Neural progenitor cell (in vitro differentiated cells): ENCODE measurements around the gene RTP5. TPM values are rescaled to one million over a fixed set of nuclear protein-coding genes. Genes with fewer than 3 reads are reported as not detected.

Experiments
- DNase-seq: peaks from one replicate; pipeline ENCODE4 v3.0.0-alpha.2; 2016; ENCODE audit warnings: low spot score
- H2AFZ ChIP-seq: fragments of 200-600 bp; sonication (generic); replicated peaks from 2 replicates; pipeline ENCODE4 v1.6.1; 2016; ENCODE audit warnings: antibody characterized with exemption
- H3F3A ChIP-seq: fragments of 200-600 bp; sonication (generic); 2 replicates; pipeline ENCODE4 v1.6.1; 2016; ENCODE audit warnings: antibody characterized with exemption, low read depth
- H3K27ac ChIP-seq: fragments of 200-600 bp; sonication (generic); 2 replicates; pipeline ENCODE4 v1.5.1; 2016; ENCODE audit warnings: mild to moderate bottlenecking
- H3K27me3 ChIP-seq: fragments of 200-600 bp; sonication (generic); 2 replicates; pipeline ENCODE4 v1.6.1; 2016; ENCODE audit warnings: mild to moderate bottlenecking, moderate library complexity
- H3K36me3 ChIP-seq: fragments of 200-600 bp; sonication (generic); 2 replicates; pipeline ENCODE4 v1.5.1; 2016
- H3K4me1 ChIP-seq: fragments of 200-600 bp; sonication (generic); 2 replicates; pipeline ENCODE4 v1.6.1; 2016; ENCODE audit warnings: mixed run types
- H3K4me2 ChIP-seq: fragments of 200-600 bp; sonication (generic); 2 replicates; pipeline ENCODE4 v1.6.1; 2016
- H3K4me3 ChIP-seq: fragments of 200-600 bp; sonication (generic); 2 replicates; pipeline ENCODE4 v1.5.1; 2016
- H3K79me2 ChIP-seq: fragments of 200-600 bp; sonication (generic); 2 replicates; pipeline ENCODE4 v1.6.1; 2016; ENCODE audit warnings: low read depth
- H3K9ac ChIP-seq: fragments of 200-600 bp; sonication (generic); 2 replicates; pipeline ENCODE4 v1.6.1; 2016
- H3K9me3 ChIP-seq: fragments of 200-600 bp; sonication (generic); 2 replicates; pipeline ENCODE4 v1.5.1; 2016; ENCODE audit warnings: low read depth
- H4K20me1 ChIP-seq: fragments of 200-600 bp; sonication (generic); 2 replicates; pipeline ENCODE4 v1.6.1; 2016; ENCODE audit warnings: low read depth
- H3K27ac Mint-ChIP-seq: 3 replicates; pipeline ENCODE4 v1.8.0; 2021; ENCODE audit warnings: mixed read lengths
- H3K27me3 Mint-ChIP-seq: 2 replicates; pipeline ENCODE4 v1.8.0; 2022; ENCODE audit warnings: low read depth, mild to moderate bottlenecking, inconsistent platforms, moderate library complexity, mixed read lengths; ENCODE audit not compliant: insufficient read depth
- H3K36me3 Mint-ChIP-seq: 3 replicates; pipeline ENCODE4 v1.8.0; 2021; ENCODE audit warnings: mixed read lengths
- H3K4me1 Mint-ChIP-seq: 3 replicates; pipeline ENCODE4 v1.8.0; 2021; ENCODE audit warnings: mixed read lengths
- H3K4me3 Mint-ChIP-seq: 3 replicates; pipeline ENCODE4 v1.8.0; 2021; ENCODE audit warnings: mild to moderate bottlenecking, moderate library complexity, mixed read lengths
- H3K9me3 Mint-ChIP-seq: 3 replicates; pipeline ENCODE4 v1.8.0; 2020; ENCODE audit warnings: mixed read lengths
- CTCF ChIP-seq: fragments of 200-600 bp; sonication (generic); IDR thresholded peaks from 2 replicates; pipeline ENCODE4 v1.5.1; 2017; ENCODE audit warnings: antibody characterized with exemption, mild to moderate bottlenecking
- EZH2 ChIP-seq: fragments of 200-600 bp; sonication (generic); IDR thresholded peaks from 2 replicates; pipeline ENCODE4 v1.6.1; 2017; ENCODE audit warnings: antibody characterized with exemption, mild to moderate bottlenecking, moderate library complexity
- EZH2phosphoT487 ChIP-seq: fragments of 200-600 bp; sonication (generic); IDR thresholded peaks from 2 replicates; pipeline ENCODE4 v1.6.1; 2017; ENCODE audit warnings: antibody characterized with exemption
- total RNA-seq: library from RNA; depleted of rRNA; stranded (reverse); fragments of >200 nt; gene quantifications from 2 replicates; pipeline ENCODE4 v1.2.3, GENCODE V29; 2015; ENCODE audit warnings: low replicate concordance

The RTP5 gene
- total RNA-seq, 1 donor from 2014 or later: not detected

- no peaks in the 10 kb centered on the region for H3F3A ChIP-seq
- no peaks in the 10 kb centered on the region for H3K79me2 ChIP-seq
- Mint-ChIP-seq H3K27me3 (peaks cover 6% of the 10 kb centered on the region), H3K4me1 (peaks cover 4% of the 10 kb centered on the region), H3K27ac (no peak overlapping the region), H3K4me3 (no peak overlapping the region), H3K36me3 (peaks cover 2% of the 10 kb centered on the region), H3K9me3 (peaks cover 2% of the 10 kb centered on the region)
- H3K4me1 ChIP-seq: no peaks in the 10 kb centered on the region
- H3K9me3 ChIP-seq: no peaks in the 10 kb centered on the region
- no peaks in the 10 kb centered on the region for H3K36me3 ChIP-seq
- H3K4me2 ChIP-seq: no peak overlapping the region
- no peak overlapping the region for H3K4me3 ChIP-seq
- H2AFZ ChIP-seq: no peak overlapping the region
- DNase-seq: no peak
- H3K27me3 ChIP-seq: no peaks in the 10 kb centered on the region
- no peak overlapping the region for H3K9ac ChIP-seq
- TF ChIP-seq EZH2: no peak
- no peak for TF ChIP-seq EZH2phosphoT487
- TF ChIP-seq CTCF: no peak
- no peak overlapping the region for H3K27ac ChIP-seq
- H4K20me1 ChIP-seq: no peaks in the 10 kb centered on the region
Measured at GRCh38 chr2:241836292-241836691, 33.2 kb upstream of the RTP5 start.

GRCh38 chr2:241837197-241837965 is 32.1 kb upstream of the RTP5 start:
- Histone ChIP-seq H3K9me3 (no peaks in the 10 kb centered on the region), H3K4me3 (no peak overlapping the region), H2AFZ (no peak overlapping the region), H3K27ac (no peak overlapping the region), H3K4me1 (no peaks in the 10 kb centered on the region), H3K4me2 (no peak overlapping the region), H3K27me3 (no peaks in the 10 kb centered on the region), H3K9ac (no peak overlapping the region), H3F3A (no peaks in the 10 kb centered on the region), H3K36me3 (no peaks in the 10 kb centered on the region), H3K79me2 (no peaks in the 10 kb centered on the region), H4K20me1 (no peaks in the 10 kb centered on the region)
- Mint-ChIP-seq H3K27me3 (peaks cover 12% of the 10 kb centered on the region), H3K9me3 (peaks cover 2% of the 10 kb centered on the region), H3K36me3 (peaks cover 2% of the 10 kb centered on the region), H3K4me3 (no peak overlapping the region), H3K27ac (no peak overlapping the region), H3K4me1 (peaks cover 4% of the 10 kb centered on the region)
- no peak for DNase-seq
- TF ChIP-seq EZH2: no peak
- no peak for TF ChIP-seq CTCF
- no peak for TF ChIP-seq EZH2phosphoT487

GRCh38 chr2:241841181-241842066 is 28.1 kb upstream of the RTP5 start:
- Histone ChIP-seq H3K36me3 (no peaks in the 10 kb centered on the region), H4K20me1 (no peaks in the 10 kb centered on the region), H3K27me3 (peaks cover 35% of the 10 kb centered on the region), H2AFZ (no peak overlapping the region), H3K4me2 (no peak overlapping the region), H3K4me3 (no peak overlapping the region), H3K79me2 (no peaks in the 10 kb centered on the region), H3K9me3 (no peaks in the 10 kb centered on the region), H3K9ac (no peak overlapping the region), H3K27ac (no peak overlapping the region), H3F3A (peaks cover 7% of the 10 kb centered on the region), H3K4me1 (no peaks in the 10 kb centered on the region)
- no peak for DNase-seq
- Mint-ChIP-seq H3K4me3 (no peak overlapping the region), H3K27ac (no peak overlapping the region), H3K4me1 (peaks cover 19% of the 10 kb centered on the region), H3K36me3 (no peaks in the 10 kb centered on the region), H3K27me3 (peaks cover 24% of the 10 kb centered on the region), H3K9me3 (no peaks in the 10 kb centered on the region)
- TF ChIP-seq EZH2: no peak
- no peak for TF ChIP-seq EZH2phosphoT487
- no peak for TF ChIP-seq CTCF
